ENCODE measurements around the gene CTNNA1. TPM values are rescaled to one million over a fixed set of nuclear protein-coding genes. Genes with fewer than 3 reads are reported as not detected.

CTNNA1 gene
- polyA plus RNA-seq, 1 of the 3 experiments (the other 2 are of a cell fraction) = 130 TPM

DNA sequence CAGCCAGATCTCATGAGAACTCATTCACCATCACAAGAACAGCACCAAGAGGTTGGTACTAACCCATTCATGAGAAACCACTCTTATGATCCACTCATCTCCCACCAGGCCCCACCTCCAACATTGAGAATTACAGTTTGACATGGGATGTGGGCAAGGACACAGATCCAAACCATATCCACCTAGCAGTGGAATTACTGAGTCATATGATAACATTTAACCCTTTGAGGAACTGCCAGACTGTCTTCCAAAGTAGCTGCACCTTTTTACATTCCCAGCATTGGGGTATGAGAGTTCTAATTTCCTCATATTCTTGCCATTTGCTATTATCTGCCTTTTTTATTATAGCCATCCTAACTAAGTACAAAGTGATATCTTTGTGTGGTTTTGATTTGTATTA lies 51.9 kb downstream of the CTNNA1 start:
- Histone ChIP-seq H3K79me2 (ENCODE audit: insufficient read depth) (peaks cover 99% of the 10 kb centered on the region), H3K4me1 (ENCODE audit: control insufficient read depth in 1 of 2, insufficient read depth in 2 of 2, low read depth in 1 of 2, low read length in 1 of 2) (peaks cover 0 to 10% of the 10 kb centered on the region in 2 experiments; a peak in 1 of 4 replicates), H3K4me2 (no peak overlapping the region), H3F3A (replicated peaks; ENCODE audit: insufficient read depth) (peaks cover 16% of the 10 kb centered on the region), H3K9me3 (no peaks in the 10 kb centered on the region), H3K36me3 (replicated peaks in 1 of 2; ENCODE audit: control insufficient read depth in 1 of 2, insufficient read depth in 2 of 2, low read length in 1 of 2) (peaks cover 3 to 32% of the 10 kb centered on the region in 2 experiments), H3K4me3 (ENCODE audit: low read depth in 2 of 2, low read length in 1 of 2) (no peak overlapping the region), H3K9ac (no peak overlapping the region), H2AFZ (ENCODE audit: low read depth) (no peak overlapping the region), H3K9me2 (no peaks in the 10 kb centered on the region), H4K20me1 (ENCODE audit: insufficient read depth) (peaks cover 84% of the 10 kb centered on the region), H3K27ac (ENCODE audit: low read depth in 2 of 2, low read length in 1 of 2) (no peak overlapping the region), H3K27me3 (ENCODE audit: insufficient read depth) (no peaks in the 10 kb centered on the region)
- no peak for DNase-seq
- CTCF ChIA-PET = interaction anchor here (2.6 kb wide), 1 partner anchor 15 kb away, joined by 11 read pairs; no protein-coding TSS in a partner anchor
- POLR2A ChIA-PET = no interaction called here
- no peak for TF ChIP-seq CHD2 (IDR thresholded peaks at IDR 0.05; ENCODE audit: low read length, partially characterized antibody)
- TF ChIP-seq FOSL2 (IDR thresholded peaks at IDR 0.05; ENCODE audit: borderline replicate concordance, low read depth) = no peak
- no peak for TF ChIP-seq NRF1 (IDR thresholded peaks at IDR 0.05; ENCODE audit: low read depth, low read length)
- TF ChIP-seq TAF1 (IDR thresholded peaks at IDR 0.05; ENCODE audit: borderline replicate concordance, low read depth, low read length) = no peak
- no peak for TF ChIP-seq POLR2AphosphoS5 (IDR thresholded peaks at IDR 0.05; ENCODE audit: low read depth, low read length)
- TF ChIP-seq RFX5 (IDR thresholded peaks at IDR 0.05; ENCODE audit: low read length) = no peak
- TF ChIP-seq SMC3 (IDR thresholded peaks at IDR 0.05; ENCODE audit: low read depth, low read length) = no peak
- no peak for TF ChIP-seq GATA2 (CRISPR knock-in tag; IDR thresholded peaks at IDR 0.05)
- TF ChIP-seq, protein P1, sequence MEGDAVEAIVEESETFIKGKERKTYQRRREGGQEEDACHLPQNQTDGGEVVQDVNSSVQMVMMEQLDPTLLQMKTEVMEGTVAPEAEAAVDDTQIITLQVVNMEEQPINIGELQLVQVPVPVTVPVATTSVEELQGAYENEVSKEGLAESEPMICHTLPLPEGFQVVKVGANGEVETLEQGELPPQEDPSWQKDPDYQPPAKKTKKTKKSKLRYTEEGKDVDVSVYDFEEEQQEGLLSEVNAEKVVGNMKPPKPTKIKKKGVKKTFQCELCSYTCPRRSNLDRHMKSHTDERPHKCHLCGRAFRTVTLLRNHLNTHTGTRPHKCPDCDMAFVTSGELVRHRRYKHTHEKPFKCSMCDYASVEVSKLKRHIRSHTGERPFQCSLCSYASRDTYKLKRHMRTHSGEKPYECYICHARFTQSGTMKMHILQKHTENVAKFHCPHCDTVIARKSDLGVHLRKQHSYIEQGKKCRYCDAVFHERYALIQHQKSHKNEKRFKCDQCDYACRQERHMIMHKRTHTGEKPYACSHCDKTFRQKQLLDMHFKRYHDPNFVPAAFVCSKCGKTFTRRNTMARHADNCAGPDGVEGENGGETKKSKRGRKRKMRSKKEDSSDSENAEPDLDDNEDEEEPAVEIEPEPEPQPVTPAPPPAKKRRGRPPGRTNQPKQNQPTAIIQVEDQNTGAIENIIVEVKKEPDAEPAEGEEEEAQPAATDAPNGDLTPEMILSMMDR (IDR thresholded peaks at IDR 0.05) = no peak
- TF ChIP-seq, protein P2, sequence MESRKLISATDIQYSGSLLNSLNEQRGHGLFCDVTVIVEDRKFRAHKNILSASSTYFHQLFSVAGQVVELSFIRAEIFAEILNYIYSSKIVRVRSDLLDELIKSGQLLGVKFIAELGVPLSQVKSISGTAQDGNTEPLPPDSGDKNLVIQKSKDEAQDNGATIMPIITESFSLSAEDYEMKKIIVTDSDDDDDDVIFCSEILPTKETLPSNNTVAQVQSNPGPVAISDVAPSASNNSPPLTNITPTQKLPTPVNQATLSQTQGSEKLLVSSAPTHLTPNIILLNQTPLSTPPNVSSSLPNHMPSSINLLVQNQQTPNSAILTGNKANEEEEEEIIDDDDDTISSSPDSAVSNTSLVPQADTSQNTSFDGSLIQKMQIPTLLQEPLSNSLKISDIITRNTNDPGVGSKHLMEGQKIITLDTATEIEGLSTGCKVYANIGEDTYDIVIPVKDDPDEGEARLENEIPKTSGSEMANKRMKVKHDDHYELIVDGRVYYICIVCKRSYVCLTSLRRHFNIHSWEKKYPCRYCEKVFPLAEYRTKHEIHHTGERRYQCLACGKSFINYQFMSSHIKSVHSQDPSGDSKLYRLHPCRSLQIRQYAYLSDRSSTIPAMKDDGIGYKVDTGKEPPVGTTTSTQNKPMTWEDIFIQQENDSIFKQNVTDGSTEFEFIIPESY (IDR thresholded peaks at IDR 0.05; ENCODE audit: borderline replicate concordance, low read depth) = no peak
- TF ChIP-seq SIN3A (IDR thresholded peaks at IDR 0.05; ENCODE audit: borderline replicate concordance, low read depth, low read length) = no peak
- TF ChIP-seq, protein P3, sequence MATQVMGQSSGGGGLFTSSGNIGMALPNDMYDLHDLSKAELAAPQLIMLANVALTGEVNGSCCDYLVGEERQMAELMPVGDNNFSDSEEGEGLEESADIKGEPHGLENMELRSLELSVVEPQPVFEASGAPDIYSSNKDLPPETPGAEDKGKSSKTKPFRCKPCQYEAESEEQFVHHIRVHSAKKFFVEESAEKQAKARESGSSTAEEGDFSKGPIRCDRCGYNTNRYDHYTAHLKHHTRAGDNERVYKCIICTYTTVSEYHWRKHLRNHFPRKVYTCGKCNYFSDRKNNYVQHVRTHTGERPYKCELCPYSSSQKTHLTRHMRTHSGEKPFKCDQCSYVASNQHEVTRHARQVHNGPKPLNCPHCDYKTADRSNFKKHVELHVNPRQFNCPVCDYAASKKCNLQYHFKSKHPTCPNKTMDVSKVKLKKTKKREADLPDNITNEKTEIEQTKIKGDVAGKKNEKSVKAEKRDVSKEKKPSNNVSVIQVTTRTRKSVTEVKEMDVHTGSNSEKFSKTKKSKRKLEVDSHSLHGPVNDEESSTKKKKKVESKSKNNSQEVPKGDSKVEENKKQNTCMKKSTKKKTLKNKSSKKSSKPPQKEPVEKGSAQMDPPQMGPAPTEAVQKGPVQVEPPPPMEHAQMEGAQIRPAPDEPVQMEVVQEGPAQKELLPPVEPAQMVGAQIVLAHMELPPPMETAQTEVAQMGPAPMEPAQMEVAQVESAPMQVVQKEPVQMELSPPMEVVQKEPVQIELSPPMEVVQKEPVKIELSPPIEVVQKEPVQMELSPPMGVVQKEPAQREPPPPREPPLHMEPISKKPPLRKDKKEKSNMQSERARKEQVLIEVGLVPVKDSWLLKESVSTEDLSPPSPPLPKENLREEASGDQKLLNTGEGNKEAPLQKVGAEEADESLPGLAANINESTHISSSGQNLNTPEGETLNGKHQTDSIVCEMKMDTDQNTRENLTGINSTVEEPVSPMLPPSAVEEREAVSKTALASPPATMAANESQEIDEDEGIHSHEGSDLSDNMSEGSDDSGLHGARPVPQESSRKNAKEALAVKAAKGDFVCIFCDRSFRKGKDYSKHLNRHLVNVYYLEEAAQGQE (IDR thresholded peaks at IDR 0.05; ENCODE audit: low read depth, low read length) = no peak
- no peak for TF ChIP-seq RAD21 (IDR thresholded peaks at IDR 0.05; ENCODE audit: low read length)
- TF ChIP-seq NFIC (IDR thresholded peaks at IDR 0.05; ENCODE audit: borderline replicate concordance) = no peak
- TF ChIP-seq, protein P4, sequence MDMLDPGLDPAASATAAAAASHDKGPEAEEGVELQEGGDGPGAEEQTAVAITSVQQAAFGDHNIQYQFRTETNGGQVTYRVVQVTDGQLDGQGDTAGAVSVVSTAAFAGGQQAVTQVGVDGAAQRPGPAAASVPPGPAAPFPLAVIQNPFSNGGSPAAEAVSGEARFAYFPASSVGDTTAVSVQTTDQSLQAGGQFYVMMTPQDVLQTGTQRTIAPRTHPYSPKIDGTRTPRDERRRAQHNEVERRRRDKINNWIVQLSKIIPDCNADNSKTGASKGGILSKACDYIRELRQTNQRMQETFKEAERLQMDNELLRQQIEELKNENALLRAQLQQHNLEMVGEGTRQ (IDR thresholded peaks at IDR 0.05; ENCODE audit: borderline replicate concordance, low read depth, low read length) = no peak
- no peak for TF ChIP-seq YY1 (IDR thresholded peaks at IDR 0.05; ENCODE audit: low read depth)
- TF ChIP-seq, protein P5, sequence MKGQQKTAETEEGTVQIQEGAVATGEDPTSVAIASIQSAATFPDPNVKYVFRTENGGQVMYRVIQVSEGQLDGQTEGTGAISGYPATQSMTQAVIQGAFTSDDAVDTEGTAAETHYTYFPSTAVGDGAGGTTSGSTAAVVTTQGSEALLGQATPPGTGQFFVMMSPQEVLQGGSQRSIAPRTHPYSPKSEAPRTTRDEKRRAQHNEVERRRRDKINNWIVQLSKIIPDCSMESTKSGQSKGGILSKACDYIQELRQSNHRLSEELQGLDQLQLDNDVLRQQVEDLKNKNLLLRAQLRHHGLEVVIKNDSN (IDR thresholded peaks at IDR 0.05; ENCODE audit: borderline replicate concordance, low read depth) = no peak
- TF ChIP-seq MEF2A (IDR thresholded peaks at IDR 0.05; ENCODE audit: borderline replicate concordance, low read depth) = no peak
- no peak for TF ChIP-seq EP300 (IDR thresholded peaks at IDR 0.05; ENCODE audit: borderline replicate concordance in 1 of 2, low read depth in 1 of 2, low read length in 1 of 2)

All from SK-N-SH (cell line).